Erythroblast (primary cell): ENCODE results near the gene RNF220.

Source experiments
- GATA1 ChIP-seq: IDR thresholded peaks from 2 replicates; pipeline ENCODE4 v1.6.1; 2011; ENCODE audit warnings: low read depth, mild to moderate bottlenecking, control low read depth, low read length, moderate library complexity
- POLR2A ChIP-seq: IDR thresholded peaks from 2 replicates; pipeline ENCODE4 v1.6.1; 2011; ENCODE audit warnings: mild to moderate bottlenecking, low read length

- TF ChIP-seq POLR2A = no peak
- TF ChIP-seq GATA1 = no peak
Observed at GRCh38 chr1:44408632-44409602, 3.9 kb downstream of the RNF220 start.
